ENCODE data around the gene DBH.
A peak's percentile ranks its signal among the peaks of the same experiment; 100 is the strongest.

Gene DBH

GRCh38 chr9:133670466-133670865 is 34.3 kb downstream of the DBH start:
- no peak overlapping the region for H3K4ac ChIP-seq (ENCODE audit: low read length)
- H3K14ac ChIP-seq (ENCODE audit: low read length) = peak overlapping the region; percentile 38
- H3K27me3 ChIP-seq (ENCODE audit: control insufficient read depth in 3 of 3, insufficient read depth in 3 of 3, low read depth in 1 of 3, low read length in 3 of 3) = no peaks in the 10 kb centered on the region
- H3K79me1 ChIP-seq (ENCODE audit: low read depth, low read length) = no peaks in the 10 kb centered on the region
- H3K4me1 ChIP-seq (ENCODE audit: control insufficient read depth in 2 of 2, insufficient read depth in 1 of 2, low read depth in 1 of 2, low read length in 2 of 2) = peaks cover 4 to 5% of the 10 kb centered on the region in 2 donors
- H2BK12ac ChIP-seq (ENCODE audit: low read length) = no peak overlapping the region
- no peak overlapping the region for H2BK5ac ChIP-seq (ENCODE audit: low read length)
- no peak overlapping the region for H3K27ac ChIP-seq (replicated peaks; ENCODE audit: low read length)
- peak overlapping the region; percentile 75 for H2AK5ac ChIP-seq (ENCODE audit: low read depth, low read length)
- no peaks in the 10 kb centered on the region for H3K36me3 ChIP-seq (replicated peaks in 1 of 2; ENCODE audit: control insufficient read depth in 2 of 2, insufficient read depth in 2 of 2, low read length in 2 of 2)
- H3K9ac ChIP-seq (ENCODE audit: low read depth, low read length, poor library complexity) = no peak overlapping the region
- no CpG with 5 or more reads among the region's 17 CpGs for WGBS, 2 donors (ENCODE audit: extremely low coverage in 2 of 2, insufficient read length in 2 of 2, insufficient replicate concordance in 1 of 2)
- no peak overlapping the region for H2AFZ ChIP-seq (ENCODE audit: low read length)
- no peak overlapping the region for H3K4me2 ChIP-seq (ENCODE audit: insufficient read depth, low read length, poor library complexity, severe bottlenecking)
- no peak overlapping the region for H3K18ac ChIP-seq (ENCODE audit: low read length)
- peak overlapping the region; percentile 8 for H3K23ac ChIP-seq (ENCODE audit: low read depth, low read length, poor library complexity)
- DNase-seq (ENCODE audit: low spot score) = no peak
- no peaks in the 10 kb centered on the region for H3K9me3 ChIP-seq (replicated peaks in 1 of 2; ENCODE audit: control insufficient read depth in 2 of 2, insufficient read depth in 1 of 2, low read depth in 1 of 2, low read length in 2 of 2)
- H4K8ac ChIP-seq (ENCODE audit: low read depth, low read length) = peak overlapping the region; percentile 65
- H2BK120ac ChIP-seq (ENCODE audit: low read depth, low read length) = no peak overlapping the region
- no peak overlapping the region for H4K91ac ChIP-seq (ENCODE audit: low read depth, low read length, poor library complexity)
- no peak overlapping the region for H2BK15ac ChIP-seq (ENCODE audit: low read length)
- H3K4me3 ChIP-seq (ENCODE audit: low read length in 2 of 2) = no peak overlapping the region

GRCh38 chr9:133671371-133671770 is 35.2 kb downstream of the DBH start:
- no peaks in the 10 kb centered on the region for H3K36me3 ChIP-seq (replicated peaks in 1 of 2; ENCODE audit: control insufficient read depth in 2 of 2, insufficient read depth in 2 of 2, low read length in 2 of 2)

GRCh38 chr9:133672503-133673257 is 36.5 kb downstream of the DBH start:
- WGBS, 2 donors (ENCODE audit: extremely low coverage in 2 of 2, insufficient read length in 2 of 2, insufficient replicate concordance in 1 of 2) = no CpG with 5 or more reads among the region's 31 CpGs

More at GRCh38 chr9:133671371-133671770, 35.2 kb downstream of the DBH start:
- Histone ChIP-seq H3K79me1 (ENCODE audit: low read depth, low read length) (no peaks in the 10 kb centered on the region), H3K18ac (ENCODE audit: low read length) (no peak overlapping the region), H2AFZ (ENCODE audit: low read length) (no peak overlapping the region), H2BK120ac (ENCODE audit: low read depth, low read length) (no peak overlapping the region), H4K8ac (ENCODE audit: low read depth, low read length) (no peak overlapping the region), H3K4me1 (ENCODE audit: control insufficient read depth in 2 of 2, insufficient read depth in 1 of 2, low read depth in 1 of 2, low read length in 2 of 2) (peaks cover 4 to 5% of the 10 kb centered on the region in 2 donors), H3K27me3 (ENCODE audit: control insufficient read depth in 3 of 3, insufficient read depth in 3 of 3, low read depth in 1 of 3, low read length in 3 of 3) (no peaks in the 10 kb centered on the region), H3K23ac (ENCODE audit: low read depth, low read length, poor library complexity) (peak overlapping the region; percentile 8), H3K9ac (ENCODE audit: low read depth, low read length, poor library complexity) (no peak overlapping the region), H3K4me3 (ENCODE audit: low read length in 2 of 2) (no peak overlapping the region), H3K14ac (ENCODE audit: low read length) (no peak overlapping the region), H3K4ac (ENCODE audit: low read length) (peak overlapping the region; percentile 66), H3K27ac (replicated peaks; ENCODE audit: low read length) (no peak overlapping the region), H2BK15ac (ENCODE audit: low read length) (no peak overlapping the region), H4K91ac (ENCODE audit: low read depth, low read length, poor library complexity) (no peak overlapping the region), H3K4me2 (ENCODE audit: insufficient read depth, low read length, poor library complexity, severe bottlenecking) (no peak overlapping the region), H2AK5ac (ENCODE audit: low read depth, low read length) (no peak overlapping the region), H3K9me3 (replicated peaks in 1 of 2; ENCODE audit: control insufficient read depth in 2 of 2, insufficient read depth in 1 of 2, low read depth in 1 of 2, low read length in 2 of 2) (no peaks in the 10 kb centered on the region), H2BK12ac (ENCODE audit: low read length) (no peak overlapping the region), H2BK5ac (ENCODE audit: low read length) (no peak overlapping the region)
- no peak for DNase-seq (ENCODE audit: low spot score)
- no CpG with 5 or more reads among the region's 21 CpGs for WGBS, 2 donors (ENCODE audit: extremely low coverage in 2 of 2, insufficient read length in 2 of 2, insufficient replicate concordance in 1 of 2)

GRCh38 chr9:133673258-133673655 is 37.1 kb downstream of the DBH start:
- H3K27ac ChIP-seq (replicated peaks; ENCODE audit: low read length) = no peak overlapping the region
- H2BK12ac ChIP-seq (ENCODE audit: low read length) = no peak overlapping the region
- no peak overlapping the region for H3K9ac ChIP-seq (ENCODE audit: low read depth, low read length, poor library complexity)
- no peak overlapping the region for H4K91ac ChIP-seq (ENCODE audit: low read depth, low read length, poor library complexity)
- H3K4ac ChIP-seq (ENCODE audit: low read length) = no peak overlapping the region
- DNase-seq (ENCODE audit: low spot score) = no peak
- H2BK5ac ChIP-seq (ENCODE audit: low read length) = no peak overlapping the region
- H3K23ac ChIP-seq (ENCODE audit: low read depth, low read length, poor library complexity) = no peak overlapping the region
- no peak overlapping the region for H2BK15ac ChIP-seq (ENCODE audit: low read length)
- no peaks in the 10 kb centered on the region for H3K9me3 ChIP-seq (replicated peaks in 1 of 2; ENCODE audit: control insufficient read depth in 2 of 2, insufficient read depth in 1 of 2, low read depth in 1 of 2, low read length in 2 of 2)
- H3K14ac ChIP-seq (ENCODE audit: low read length) = no peak overlapping the region
- H3K36me3 ChIP-seq (replicated peaks in 1 of 2; ENCODE audit: control insufficient read depth in 2 of 2, insufficient read depth in 2 of 2, low read length in 2 of 2) = no peaks in the 10 kb centered on the region
- H4K8ac ChIP-seq (ENCODE audit: low read depth, low read length) = no peak overlapping the region
- H3K79me1 ChIP-seq (ENCODE audit: low read depth, low read length) = no peaks in the 10 kb centered on the region
- H2AFZ ChIP-seq (ENCODE audit: low read length) = peak overlapping the region; percentile 49
- H3K4me2 ChIP-seq (ENCODE audit: insufficient read depth, low read length, poor library complexity, severe bottlenecking) = no peak overlapping the region
- no CpG with 5 or more reads among the region's 9 CpGs for WGBS, 2 donors (ENCODE audit: extremely low coverage in 2 of 2, insufficient read length in 2 of 2, insufficient replicate concordance in 1 of 2)
- H3K4me1 ChIP-seq (ENCODE audit: control insufficient read depth in 2 of 2, insufficient read depth in 1 of 2, low read depth in 1 of 2, low read length in 2 of 2) = peaks cover 4 to 5% of the 10 kb centered on the region in 2 donors
- H2AK5ac ChIP-seq (ENCODE audit: low read depth, low read length) = no peak overlapping the region
- H2BK120ac ChIP-seq (ENCODE audit: low read depth, low read length) = no peak overlapping the region
- H3K27me3 ChIP-seq (ENCODE audit: control insufficient read depth in 3 of 3, insufficient read depth in 3 of 3, low read depth in 1 of 3, low read length in 3 of 3) = no peaks in the 10 kb centered on the region
- H3K18ac ChIP-seq (ENCODE audit: low read length) = peak overlapping the region; percentile 17
- no peak overlapping the region for H3K4me3 ChIP-seq (ENCODE audit: low read length in 2 of 2)

More at GRCh38 chr9:133672503-133673257, 36.5 kb downstream of the DBH start:
- Histone ChIP-seq H4K91ac (ENCODE audit: low read depth, low read length, poor library complexity) (no peak overlapping the region), H3K79me1 (ENCODE audit: low read depth, low read length) (no peaks in the 10 kb centered on the region), H2BK15ac (ENCODE audit: low read length) (no peak overlapping the region), H2BK120ac (ENCODE audit: low read depth, low read length) (no peak overlapping the region), H3K23ac (ENCODE audit: low read depth, low read length, poor library complexity) (peak overlapping the region; percentile 65), H3K27me3 (ENCODE audit: control insufficient read depth in 3 of 3, insufficient read depth in 3 of 3, low read depth in 1 of 3, low read length in 3 of 3) (no peaks in the 10 kb centered on the region), H2AFZ (ENCODE audit: low read length) (no peak overlapping the region), H3K18ac (ENCODE audit: low read length) (peak overlapping the region; percentile 36), H3K27ac (replicated peaks; ENCODE audit: low read length) (no peak overlapping the region), H3K9ac (ENCODE audit: low read depth, low read length, poor library complexity) (peak overlapping the region; percentile 6), H3K4me3 (ENCODE audit: low read length in 2 of 2) (no peak overlapping the region), H2AK5ac (ENCODE audit: low read depth, low read length) (peak overlapping the region; percentile 64), H3K4ac (ENCODE audit: low read length) (no peak overlapping the region), H4K8ac (ENCODE audit: low read depth, low read length) (no peak overlapping the region), H2BK5ac (ENCODE audit: low read length) (no peak overlapping the region), H3K4me2 (ENCODE audit: insufficient read depth, low read length, poor library complexity, severe bottlenecking) (no peak overlapping the region), H2BK12ac (ENCODE audit: low read length) (no peak overlapping the region), H3K4me1 (ENCODE audit: control insufficient read depth in 2 of 2, insufficient read depth in 1 of 2, low read depth in 1 of 2, low read length in 2 of 2) (peaks cover 4 to 5% of the 10 kb centered on the region in 2 donors), H3K9me3 (replicated peaks in 1 of 2; ENCODE audit: control insufficient read depth in 2 of 2, insufficient read depth in 1 of 2, low read depth in 1 of 2, low read length in 2 of 2) (no peaks in the 10 kb centered on the region), H3K36me3 (replicated peaks in 1 of 2; ENCODE audit: control insufficient read depth in 2 of 2, insufficient read depth in 2 of 2, low read length in 2 of 2) (no peaks in the 10 kb centered on the region), H3K14ac (ENCODE audit: low read length) (peak overlapping the region; percentile 32)
- DNase-seq (ENCODE audit: low spot score) = no peak

All from neuronal stem cell (in vitro differentiated cells).